Loucy (cell line): ENCODE data around the gene PPP3CA.

Experiments
- EZH2phosphoT487 ChIP-seq: fragments of 200-600 bp; IDR thresholded peaks from 2 replicates; pipeline ENCODE4 v1.6.1; 2018; ENCODE audit warnings: antibody characterized with exemption, mild to moderate bottlenecking, moderate library complexity, borderline replicate concordance
- TF ChIP-seq, protein P1 (sequence below): fragments of 200-600 bp; sonication (generic); conservative IDR thresholded peaks from 2 replicates; pipeline ENCODE4 v1.5.1; 2014; ENCODE audit warnings: mild to moderate bottlenecking, antibody characterized with exemption, low read length

DNA sequence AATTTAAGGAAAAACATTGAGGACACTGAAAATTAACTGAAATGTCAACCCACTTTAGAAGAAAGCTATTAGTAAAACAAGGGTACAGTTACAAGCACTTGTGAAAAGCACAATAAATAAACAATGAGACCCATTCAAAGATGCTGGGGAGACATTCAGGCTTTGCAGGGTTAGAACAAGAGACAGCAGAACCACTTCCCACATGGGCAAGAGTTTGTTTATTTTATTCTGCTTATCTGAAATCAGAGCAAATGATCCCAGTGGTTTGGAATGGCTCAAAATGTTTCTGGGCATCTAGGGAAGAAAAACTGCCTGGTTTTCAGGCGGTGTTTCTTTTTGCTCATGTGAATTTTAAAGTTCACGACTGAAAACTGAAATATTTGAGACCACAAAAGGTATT, 42.4 kb downstream of the PPP3CA start:
- no peak for TF ChIP-seq EZH2phosphoT487
- TF ChIP-seq, protein P1, sequence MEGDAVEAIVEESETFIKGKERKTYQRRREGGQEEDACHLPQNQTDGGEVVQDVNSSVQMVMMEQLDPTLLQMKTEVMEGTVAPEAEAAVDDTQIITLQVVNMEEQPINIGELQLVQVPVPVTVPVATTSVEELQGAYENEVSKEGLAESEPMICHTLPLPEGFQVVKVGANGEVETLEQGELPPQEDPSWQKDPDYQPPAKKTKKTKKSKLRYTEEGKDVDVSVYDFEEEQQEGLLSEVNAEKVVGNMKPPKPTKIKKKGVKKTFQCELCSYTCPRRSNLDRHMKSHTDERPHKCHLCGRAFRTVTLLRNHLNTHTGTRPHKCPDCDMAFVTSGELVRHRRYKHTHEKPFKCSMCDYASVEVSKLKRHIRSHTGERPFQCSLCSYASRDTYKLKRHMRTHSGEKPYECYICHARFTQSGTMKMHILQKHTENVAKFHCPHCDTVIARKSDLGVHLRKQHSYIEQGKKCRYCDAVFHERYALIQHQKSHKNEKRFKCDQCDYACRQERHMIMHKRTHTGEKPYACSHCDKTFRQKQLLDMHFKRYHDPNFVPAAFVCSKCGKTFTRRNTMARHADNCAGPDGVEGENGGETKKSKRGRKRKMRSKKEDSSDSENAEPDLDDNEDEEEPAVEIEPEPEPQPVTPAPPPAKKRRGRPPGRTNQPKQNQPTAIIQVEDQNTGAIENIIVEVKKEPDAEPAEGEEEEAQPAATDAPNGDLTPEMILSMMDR, result no peak
